H1 (cell line): Measurements from ENCODE around the gene TGM6. TPM values are rescaled to one million over a fixed set of nuclear protein-coding genes. Genes with fewer than 3 reads are reported as not detected.

Experiments used
- CTCF ChIA-PET: fragments of 300-600 bp; sonication (Branson Sonifier 250); formaldehyde crosslinking; loops from one replicate; lab custom pipeline; 2021; ENCODE audit not compliant: partially characterized antibody; lab: Charles Lee
- POLR2A ChIA-PET: fragments of 300-600 bp; sonication (Branson Sonifier 250); formaldehyde crosslinking; loops from one replicate; lab custom pipeline; 2021; ENCODE audit warnings: inconsistent platforms; ENCODE audit not compliant: partially characterized antibody; lab: Charles Lee
- DNase-seq, 2 experiments: peaks; one replicate each; pipeline versions ENCODE4 v3.0.0 to v3.0.0-alpha.2; 2010 to 2022; ENCODE audit warnings: low spot score in 2 of 2, low read depth in 1 of 2, mixed read lengths in 1 of 2
- FAIRE-seq: peaks from 2 replicates; lab custom pipeline; 2011; peaks lifted over from hg19 to GRCh38; lab: Jason Lieb, UNC
- H2AFZ ChIP-seq: 2 replicates; pipeline ENCODE4 v1.8.1; 2012; ENCODE audit warnings: low read length, inconsistent platforms
- H2AK5ac ChIP-seq: 2 replicates; pipeline ENCODE4 v1.6.1; 2013; ENCODE audit warnings: low read depth, low read length
- H2BK120ac ChIP-seq: replicated peaks from 2 replicates; pipeline ENCODE3; 2013; ENCODE audit warnings: low read depth, low read length, inconsistent platforms
- H2BK12ac ChIP-seq: 2 replicates; pipeline ENCODE4 v1.6.1; 2013; ENCODE audit warnings: low read depth, low read length
- H2BK15ac ChIP-seq: 2 replicates; pipeline ENCODE4 v1.6.1; 2013; ENCODE audit warnings: low read length
- H2BK20ac ChIP-seq: 2 replicates; pipeline ENCODE4 v1.6.1; 2013; ENCODE audit warnings: low read length
- H2BK5ac ChIP-seq: 2 replicates; pipeline ENCODE4 v1.6.1; 2013; ENCODE audit warnings: low read depth, low read length
- H3K14ac ChIP-seq: 2 replicates; pipeline ENCODE4 v1.6.1; 2013; ENCODE audit warnings: inconsistent platforms; ENCODE audit not compliant: insufficient read length
- H3K18ac ChIP-seq: 2 replicates; pipeline ENCODE4 v1.6.1; 2013; ENCODE audit warnings: low read length; ENCODE audit errors: extremely low read depth
- H3K23ac ChIP-seq: 2 replicates; pipeline ENCODE4 v1.6.1; 2013; ENCODE audit warnings: inconsistent platforms; ENCODE audit not compliant: insufficient read length
- H3K23me2 ChIP-seq: 2 replicates; pipeline ENCODE4 v1.6.1; 2013; ENCODE audit warnings: low read depth, low read length
- H3K27ac ChIP-seq: 2 replicates; pipeline ENCODE4 v1.6.1; 2011; ENCODE audit warnings: low read depth, low read length, inconsistent platforms
- H3K27me3 ChIP-seq, 4 experiments: replicated peaks in 1 of 4; 1 replicate in 1 of 4; 2 replicates in 3 of 4; pipeline versions ENCODE4 v1.6.1 to v1.8.1; 2011 to 2013; ENCODE audit warnings: low read length in 3 of 4, mild to moderate bottlenecking in 3 of 4, inconsistent platforms in 2 of 4, mixed read lengths in 2 of 4, moderate library complexity in 1 of 4; ENCODE audit not compliant: control insufficient read depth in 3 of 4, insufficient read depth in 3 of 4; ENCODE audit errors: extremely low read depth in 1 of 4
- H3K36me3 ChIP-seq, 4 experiments: 2 replicates each; pipeline versions ENCODE4 v1.6.1 to v1.8.1; 2011 to 2013; ENCODE audit warnings: mild to moderate bottlenecking in 4 of 4, low read length in 3 of 4, moderate library complexity in 2 of 4, control low read depth in 1 of 4, inconsistent platforms in 1 of 4; ENCODE audit not compliant: insufficient read depth in 4 of 4, control insufficient read depth in 2 of 4
- H3K4ac ChIP-seq: replicated peaks from 2 replicates; pipeline ENCODE3; 2013; ENCODE audit warnings: low read length, low read depth, mixed read lengths, inconsistent platforms; ENCODE audit not compliant: insufficient read length
- H3K4me1 ChIP-seq, 4 experiments: replicated peaks in 1 of 4; 1 replicate in 1 of 4; 2 replicates in 3 of 4; pipeline versions ENCODE4 v1.6.1 to v1.8.1; 2011 to 2013; ENCODE audit warnings: low read length in 3 of 4, inconsistent platforms in 2 of 4, mixed read lengths in 1 of 4; ENCODE audit not compliant: insufficient read depth in 4 of 4, control insufficient read depth in 3 of 4
- H3K4me2 ChIP-seq, 2 experiments: 2 replicates each; pipeline versions ENCODE4 v1.6.1 to v1.8.1; 2011 to 2013; ENCODE audit warnings: low read depth in 2 of 2, low read length in 2 of 2, control low read depth in 1 of 2, inconsistent platforms in 1 of 2, mild to moderate bottlenecking in 1 of 2; ENCODE audit not compliant: insufficient read depth in 1 of 2
- H3K4me3 ChIP-seq, 4 experiments: fragments of 200-600, 300-600 bp in 1 of 4; sonication (generic), shearing (Covaris generic), sonication (Bioruptor Twin) in 1 of 4; 2 replicates each; pipeline versions ENCODE4 v1.5.1 to v1.8.1; 2011 to 2016; ENCODE audit warnings: low read length in 4 of 4, low read depth in 3 of 4, control low read depth in 2 of 4, inconsistent platforms in 2 of 4, mild to moderate bottlenecking in 2 of 4, mixed read lengths in 1 of 4, moderate library complexity in 1 of 4; ENCODE audit not compliant: insufficient read depth in 2 of 4; ENCODE audit errors: extremely low read depth in 1 of 4
- H3K56ac ChIP-seq: replicated peaks from 2 replicates; pipeline ENCODE3; 2013; ENCODE audit warnings: low read depth, mild to moderate bottlenecking, mixed read lengths, low read length, inconsistent platforms; ENCODE audit not compliant: insufficient read length
- H3K79me1 ChIP-seq: 2 replicates; pipeline ENCODE4 v1.6.1; 2013; ENCODE audit warnings: low read depth, low read length, control low read depth
- H3K79me2 ChIP-seq, 2 experiments: 2 replicates each; pipeline versions ENCODE4 v1.6.1 to v1.8.1; 2012 to 2013; ENCODE audit warnings: low read length in 2 of 2, mild to moderate bottlenecking in 2 of 2, inconsistent platforms in 1 of 2; ENCODE audit not compliant: insufficient read depth in 2 of 2, control insufficient read depth in 1 of 2
- H3K9ac ChIP-seq, 4 experiments: replicated peaks in 1 of 4; 1 replicate in 1 of 4; 2 replicates in 3 of 4; pipeline versions ENCODE4 v1.6.1 to v1.8.1; 2011 to 2013; ENCODE audit warnings: low read depth in 3 of 4, low read length in 3 of 4, control low read depth in 2 of 4, mild to moderate bottlenecking in 2 of 4, moderate library complexity in 2 of 4, inconsistent platforms in 1 of 4; ENCODE audit errors: extremely low read depth in 1 of 4
- H3K9me3 ChIP-seq, 2 experiments: 2 replicates each; pipeline versions ENCODE4 v1.6.1 to v1.8.1; 2012 to 2013; ENCODE audit warnings: mild to moderate bottlenecking in 2 of 2, moderate library complexity in 2 of 2, control low read depth in 1 of 2, inconsistent platforms in 1 of 2, low read depth in 1 of 2, low read length in 1 of 2, mixed read lengths in 1 of 2; ENCODE audit not compliant: insufficient read depth in 2 of 2
- H4K20me1 ChIP-seq, 2 experiments: replicated peaks in 1 of 2; 2 replicates each; pipeline versions ENCODE3 to v1.8.1; 2011 to 2013; ENCODE audit warnings: inconsistent platforms in 2 of 2, low read length in 2 of 2, mild to moderate bottlenecking in 1 of 2; ENCODE audit not compliant: insufficient read depth in 2 of 2, control insufficient read depth in 1 of 2
- H4K5ac ChIP-seq: 2 replicates; pipeline ENCODE4 v1.6.1; 2013; ENCODE audit warnings: low read length, low read depth, mixed read lengths, inconsistent platforms; ENCODE audit not compliant: insufficient read length
- H4K8ac ChIP-seq: 2 replicates; pipeline ENCODE4 v1.8.0; 2013; ENCODE audit warnings: mild to moderate bottlenecking, moderate library complexity, low read length, inconsistent platforms; ENCODE audit not compliant: insufficient read depth; ENCODE audit errors: extremely low read depth
- H4K91ac ChIP-seq: replicated peaks from 2 replicates; pipeline ENCODE3; 2013; ENCODE audit warnings: low read length, mixed read lengths, inconsistent platforms; ENCODE audit not compliant: insufficient read length
- BACH1 ChIP-seq: IDR thresholded peaks from 2 replicates; pipeline ENCODE4 v1.6.1; 2012; ENCODE audit warnings: low read length, improper control_type of control experiment
- BRCA1 ChIP-seq: IDR thresholded peaks from 2 replicates; pipeline ENCODE4 v1.6.1; 2012; ENCODE audit warnings: low read depth, low read length, improper control_type of control experiment
- KDM1A ChIP-seq: fragments of 200-600, 300-600 bp; sonication (generic); IDR thresholded peaks from 2 replicates; pipeline ENCODE4 v1.7.1; 2016; ENCODE audit warnings: mild to moderate bottlenecking, low read length, borderline replicate concordance
- WGBS, 2 experiments: shearing (Covaris generic) in 1 of 2; methylation state at CpG; one replicate each; pipeline versions ENCODE4 v1.1.6 to v1.1.7; 2013 to 2015; ENCODE audit warnings: low lambda C conversion rate in 2 of 2, mixed read lengths in 2 of 2, inconsistent platforms in 1 of 2, low coverage in 1 of 2, missing lambda C conversion rate in 1 of 2; ENCODE audit not compliant: insufficient replicate concordance in 2 of 2, insufficient coverage in 1 of 2, insufficient read length in 1 of 2; ENCODE audit errors: extremely low coverage in 1 of 2, missing lambda C conversion rate in 1 of 2; 5-methylcytosine and 5-hydroxymethylcytosine counted together
- polyA plus RNA-seq, 7 experiments: library from polyadenylated mRNA; depleted of rRNA in 3 of 7; stranded (reverse) in 5 of 7; unstranded in 2 of 7; fragments of >200 nt in 5 of 7; fragments of 200-250 nt in 2 of 7; gene quantifications; 1 replicate in 5 of 7; 2 replicates in 1 of 7; 4 replicates in 1 of 7; pipeline versions ENCODE4 v1.2.1 to v1.2.3, GENCODE V29; 2011 to 2013; ENCODE audit warnings: missing spikeins in 2 of 7, mixed read lengths in 2 of 7
- total RNA-seq: library from RNA; stranded (reverse); fragmentation: NEBNext Ultra II Directional; extraction: Animal tissue kit (Norgen Biotek cat#: 25700); gene quantifications from 2 replicates; pipeline ENCODE4 v1.2.1, GENCODE V29; 2021

Gene TGM6
- total and polyA plus RNA-seq, 2 of the 8 experiments (the other 6 are each of a cell fraction or from before 2014, with no cell fraction given): 0.03 TPM; not detected in 1

DNA sequence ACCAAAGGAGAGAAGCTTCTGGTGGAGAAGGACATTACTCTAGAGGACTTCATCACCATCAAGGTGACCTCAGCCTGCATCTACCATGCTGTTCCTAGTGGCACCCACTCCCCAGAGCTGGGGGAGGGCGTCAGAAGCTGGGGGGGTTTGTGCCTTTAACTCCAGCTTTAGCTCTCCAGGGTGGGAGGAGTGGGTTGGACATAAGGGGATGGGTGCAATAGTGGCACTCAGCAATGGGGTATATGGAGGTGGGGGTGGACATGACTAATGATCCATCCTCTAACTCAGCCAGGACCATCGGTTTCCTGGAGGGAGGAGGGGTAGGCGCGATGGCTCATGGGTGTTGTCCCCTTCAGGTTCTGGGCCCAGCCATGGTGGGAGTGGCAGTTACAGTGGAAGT is 49.8 kb downstream of the TGM6 start:
- Histone ChIP-seq H3K79me1 (no peaks in the 10 kb centered on the region), H4K91ac (no peak overlapping the region), H2AFZ (no peak overlapping the region), H3K23me2 (no peaks in the 10 kb centered on the region), H4K5ac (no peak overlapping the region), H2BK5ac (no peak overlapping the region), H3K27me3 (no peaks in the 10 kb centered on the region), H3K36me3 (no peaks in the 10 kb centered on the region), H2BK20ac (no peak overlapping the region), H3K4me1 (no peaks in the 10 kb centered on the region), H2BK15ac (no peak overlapping the region; the same call in 1 of the 2 replicates), H3K27ac (no peak overlapping the region), H3K9me3 (no peaks in the 10 kb centered on the region), H3K14ac (no peak overlapping the region), H3K18ac (no peak overlapping the region), H3K79me2 (no peaks in the 10 kb centered on the region), H2BK120ac (no peak overlapping the region), H2AK5ac (no peak overlapping the region), H4K20me1 (peaks cover 0 to 1% of the 10 kb centered on the region in 2 experiments), H3K4ac (no peak overlapping the region), H3K4me2 (no peak overlapping the region), H3K56ac (no peak overlapping the region), H2BK12ac (no peak overlapping the region), H3K9ac (no peak overlapping the region), H3K4me3 (no peak overlapping the region), H3K23ac (no peak overlapping the region), H4K8ac (peak overlapping the region; percentile 85; the same call in 1 of the 2 replicates)
- no peak for TF ChIP-seq BACH1
- TF ChIP-seq KDM1A: no peak
- TF ChIP-seq BRCA1: no peak
- FAIRE-seq: no peak
- CTCF ChIA-PET: interaction anchor here (0.8 to 1.9 kb wide), 5 partner anchors 10 to 82 kb away, joined by 4 to 8 read pairs (median 6); no protein-coding TSS in a partner anchor
- no peak for DNase-seq
- 87% methylated on average over 4 of the region's 4 CpGs; no CpG with 5 or more reads in 1 of the 2 experiments for whole genome bisulfite sequencing, 2 experiments
- POLR2A ChIA-PET: no interaction called here
